ENCODE data around the gene C11orf68.

Gene C11orf68

GRCh38 chr11:65882120-65883057 is 36.5 kb downstream of the C11orf68 start:
- DNase-seq (ENCODE audit: low spot score): no peak
- no peak for TF ChIP-seq CTCF (IDR thresholded peaks at IDR 0.05; ENCODE audit: extremely low read depth, missing control alignments)

DNA sequence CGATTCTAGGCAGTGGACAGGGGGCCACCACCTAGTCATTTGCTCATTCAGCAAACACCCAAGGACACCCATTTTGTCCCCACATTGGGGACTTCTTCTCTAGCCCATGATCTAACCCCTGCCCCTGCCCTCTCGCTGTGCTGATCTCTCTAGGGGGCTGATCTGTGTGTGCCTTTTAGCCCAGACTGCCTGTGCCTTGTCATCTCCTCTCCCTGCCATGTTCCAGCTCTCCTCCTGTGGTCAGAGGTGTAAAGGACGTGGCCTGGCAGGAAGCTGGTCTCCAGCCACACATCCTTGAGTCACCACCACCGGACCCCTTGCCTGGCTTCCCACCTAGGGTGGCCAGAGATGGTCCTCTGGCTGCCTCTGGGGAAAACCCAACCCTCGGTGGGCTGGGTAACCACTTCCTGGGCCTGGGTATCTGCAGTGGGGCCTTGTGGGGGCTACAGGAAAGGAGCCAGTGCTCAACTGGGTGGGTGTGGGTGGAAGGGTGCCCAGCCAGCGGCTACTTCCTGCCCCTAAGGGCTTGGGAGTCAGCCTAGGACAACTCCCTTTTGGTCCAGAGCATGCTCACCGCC is 37.9 kb downstream of the C11orf68 start:
- DNase-seq (ENCODE audit: low spot score): no peak
- no peak for TF ChIP-seq CTCF (IDR thresholded peaks at IDR 0.05; ENCODE audit: extremely low read depth, missing control alignments)

GRCh38 chr11:65880027-65880426 is 38.8 kb downstream of the C11orf68 start:
- no peak for TF ChIP-seq CTCF (IDR thresholded peaks at IDR 0.05; ENCODE audit: extremely low read depth, missing control alignments)
- no peak for DNase-seq (ENCODE audit: low spot score)

- DNase-seq (ENCODE audit: low spot score): no peak
- no peak for TF ChIP-seq CTCF (IDR thresholded peaks at IDR 0.05; ENCODE audit: extremely low read depth, missing control alignments)
Measured at GRCh38 chr11:65879617-65880016, 39.2 kb downstream of the C11orf68 start, which contains the start of gene CTSW. TSS of gene CTSW (plus strand) at chr11:65879837. CDS start at chr11:65879855, 18 bp downstream.

GRCh38 chr11:65873318-65874156 is 45.3 kb downstream of the C11orf68 start:
- TF ChIP-seq CTCF (IDR thresholded peaks at IDR 0.05; ENCODE audit: extremely low read depth, missing control alignments): no peak
- DNase-seq (ENCODE audit: low spot score): peak; percentile 97

DNA sequence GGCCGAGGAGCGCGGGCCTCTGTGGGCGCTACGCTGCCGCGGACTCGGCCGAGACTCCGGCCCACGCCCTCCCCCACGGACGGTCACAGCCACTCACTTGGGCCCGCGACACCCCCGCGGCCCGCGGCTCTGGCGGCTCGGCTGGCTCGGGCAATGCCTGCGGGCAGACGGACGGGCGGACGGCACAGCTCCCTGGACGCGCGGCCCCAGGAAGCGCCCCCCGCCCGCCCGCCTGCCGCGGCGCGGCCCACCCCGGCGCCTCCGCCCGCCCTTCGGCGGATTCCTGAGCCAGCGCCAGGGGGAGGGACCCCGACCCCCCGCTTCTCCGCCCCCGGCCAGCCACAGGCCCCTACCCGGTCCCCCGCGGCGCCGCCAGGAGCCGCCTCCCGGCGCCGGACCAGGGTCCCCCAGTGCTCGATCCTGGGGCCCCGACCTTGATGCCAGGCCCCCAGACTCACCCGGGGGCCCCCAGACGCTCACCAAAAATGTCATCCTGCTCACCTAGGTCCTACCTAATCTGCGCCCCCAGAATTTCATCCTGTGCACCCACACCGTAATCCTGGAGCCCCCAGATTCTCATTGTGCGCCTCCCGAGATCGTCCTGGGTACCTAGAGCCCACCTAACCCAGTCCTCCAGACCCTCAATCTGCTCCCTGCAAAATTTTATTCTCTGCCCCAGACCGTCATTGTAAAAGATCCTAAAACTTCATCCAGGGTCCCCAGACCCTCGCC is 46.1 kb downstream of the C11orf68 start, which contains the start of gene EFEMP2:
TSS of gene EFEMP2 (minus strand) at position 215 of the 732 bp plus-strand sequence. CDS start 446 bp downstream, outside the sequence.
- no peak for TF ChIP-seq CTCF (IDR thresholded peaks at IDR 0.05; ENCODE audit: extremely low read depth, missing control alignments)
- no peak for DNase-seq (ENCODE audit: low spot score)

Measured in GM20000 (cell line).